ENCODE data around the gene SEMA3E.

The SEMA3E gene

DNA sequence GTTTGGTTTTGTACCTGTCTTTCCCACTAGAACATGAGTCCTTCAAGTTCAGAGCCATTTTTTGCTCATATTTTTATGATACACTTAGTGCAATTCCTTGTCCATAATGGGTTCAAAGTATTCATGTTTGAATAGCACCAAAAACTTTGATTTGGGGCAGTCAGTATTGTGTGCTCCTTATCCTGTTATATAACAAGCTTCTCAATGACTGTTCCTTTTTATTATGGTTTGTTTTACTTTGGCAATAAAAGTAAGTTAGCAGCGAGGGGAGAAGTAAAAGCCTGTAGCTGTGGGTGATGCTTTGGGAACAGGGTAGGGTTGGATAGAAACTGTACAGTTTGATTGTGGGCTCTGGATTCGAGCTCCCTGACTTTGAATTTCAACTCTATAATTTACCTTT, 311.9 kb downstream of the SEMA3E start:
- no peak for DNase-seq

- DNase-seq: no peak
Observed at GRCh38 chr7:83326223-83326622, 322.7 kb downstream of the SEMA3E start.

- DNase-seq: no peak
Observed at GRCh38 chr7:83325083-83325482, 323.9 kb downstream of the SEMA3E start.

GRCh38 chr7:83324596-83324995, 324.3 kb downstream of the SEMA3E start:
- DNase-seq: no peak

DNA sequence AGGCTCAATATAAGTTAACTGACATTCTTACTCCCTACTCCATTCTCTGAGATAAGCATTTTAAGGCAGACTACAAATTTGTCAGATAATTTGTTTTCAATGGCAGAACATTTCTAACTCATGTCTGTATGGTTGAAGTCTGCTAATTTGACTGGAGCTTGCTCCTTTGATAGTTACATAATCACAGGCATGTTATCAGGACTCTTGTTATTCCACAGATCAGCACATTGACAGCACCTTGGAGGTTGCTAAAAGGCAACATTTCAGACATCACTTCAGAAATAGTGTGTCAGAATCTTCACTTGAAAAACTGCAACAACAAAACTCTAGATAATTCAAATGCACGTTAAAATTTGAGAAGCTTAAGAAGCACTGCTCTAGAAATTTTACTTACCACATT, 327.9 kb downstream of the SEMA3E start:
- DNase-seq: no peak

GRCh38 chr7:83313931-83314330, 335.0 kb downstream of the SEMA3E start:
- DNase-seq: no peak

Measured in RPMI8226 (cell line).